Sigmoid colon (tissue), 7 donors: ENCODE results near the gene PACS1. TPM values are rescaled to one million over a fixed set of nuclear protein-coding genes. Genes with fewer than 3 reads are reported as not detected.

Experiments
- DNase-seq: peaks from one replicate; pipeline ENCODE4 v3.0.0-alpha.2; 2019
- H3K27ac ChIP-seq, 4 donors: fragments of 200-600 bp; sonication (generic); one replicate each; pipeline ENCODE4 v1.5.1; 2016 to 2019; ENCODE audit warnings: mild to moderate bottlenecking in 1 of 4
- H3K27me3 ChIP-seq, 3 donors: fragments of 200-600 bp; sonication (generic); one replicate each; pipeline ENCODE4 v1.5.1; 2019; ENCODE audit warnings: mild to moderate bottlenecking in 1 of 3
- H3K36me3 ChIP-seq, 4 donors: fragments of 200-600 bp; sonication (generic); one replicate each; pipeline ENCODE4 v1.5.1; 2016 to 2019
- H3K4me1 ChIP-seq, 4 donors: fragments of 200-600 bp; sonication (generic); one replicate each; pipeline ENCODE4 v1.5.1; 2017 to 2019
- H3K4me3 ChIP-seq, 4 donors: fragments of 200-600 bp; sonication (generic); one replicate each; pipeline ENCODE4 v1.5.1; 2017 to 2019; ENCODE audit warnings: mild to moderate bottlenecking in 2 of 4, moderate library complexity in 1 of 4
- H3K9me3 ChIP-seq, 4 donors: fragments of 200-600 bp in 3 of 4; sonication (generic) in 3 of 4; one replicate each; pipeline versions ENCODE4 v1.5.1 to v1.6.1; 2013 to 2019
- EP300 ChIP-seq, 4 donors: sonication (generic); formaldehyde crosslinking; IDR thresholded peaks; one replicate each; pipeline ENCODE4 v1.6.1; 2017; ENCODE audit warnings: antibody characterized with exemption in 4 of 4
- POLR2A ChIP-seq, 2 donors: fragments of 450-650 bp; IDR thresholded peaks; one replicate each; pipeline ENCODE4 v1.6.1; 2016; ENCODE audit warnings: antibody characterized with exemption in 2 of 2, mild to moderate bottlenecking in 2 of 2, moderate library complexity in 2 of 2
- POLR2AphosphoS5 ChIP-seq, 4 donors: sonication (generic); formaldehyde crosslinking; IDR thresholded peaks; one replicate each; pipeline ENCODE4 v1.6.1; 2017; ENCODE audit warnings: antibody characterized with exemption in 4 of 4
- WGBS, 2 donors: extraction: QIAGEN DNeasy Blood & Tissue Kit; methylation state at CpG; one replicate each; pipeline ENCODE4 v1.1.7; 2013; 5-methylcytosine and 5-hydroxymethylcytosine counted together
- intact Hi-C: fragments of 100-400 bp; cut with DNase I; formaldehyde crosslinking; loops from one replicate; pipeline ENCODE4 v1.15.1; 2023
- polyA plus RNA-seq, 3 donors: library from polyadenylated mRNA; stranded (reverse); fragments of 200-250 nt; gene quantifications; one replicate each; pipeline ENCODE4 v1.2.3, GENCODE V29; 2013
- total RNA-seq, 4 donors: library from RNA; depleted of rRNA; stranded (reverse); fragments of >200 nt; gene quantifications; one replicate each; pipeline ENCODE4 v1.1.0, GENCODE V29; 2016
- TF ChIP-seq, protein P1 (sequence below), 4 experiments: fragments of 450-650 bp in 3 of 4; fragments of 200-600 bp in 1 of 4; IDR thresholded peaks; one replicate each; pipeline ENCODE4 v1.5.1; 2016 to 2019; ENCODE audit warnings: antibody characterized with exemption in 4 of 4, mild to moderate bottlenecking in 3 of 4, moderate library complexity in 2 of 4
- donor health status: healthy with polysubstance abuse.
- donor health status: Bipolar disorder and iron deficiency.
- donor health status: healthy.

The PACS1 gene
- total and polyA plus RNA-seq, 7 donors, result 2.1 to 75.9 (median 22.8) TPM

DNA sequence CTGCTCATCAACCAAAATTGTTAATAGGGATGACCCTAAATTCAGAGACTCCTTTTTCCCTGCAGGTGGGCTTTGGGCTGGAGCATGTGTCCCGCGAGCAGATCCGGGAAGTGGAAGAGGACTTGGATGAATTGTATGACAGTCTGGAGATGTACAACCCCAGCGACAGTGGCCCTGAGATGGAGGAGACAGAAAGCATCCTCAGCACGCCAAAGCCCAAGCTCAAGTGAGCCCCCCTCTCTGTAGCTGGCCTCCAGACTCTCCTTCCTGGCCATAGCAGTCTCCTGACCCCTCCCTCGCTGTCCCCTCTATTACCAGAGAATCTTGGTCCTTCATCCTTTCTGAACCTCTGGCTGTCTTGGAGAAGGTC, 150.5 kb downstream of the PACS1 start:
- TF ChIP-seq, protein P1, sequence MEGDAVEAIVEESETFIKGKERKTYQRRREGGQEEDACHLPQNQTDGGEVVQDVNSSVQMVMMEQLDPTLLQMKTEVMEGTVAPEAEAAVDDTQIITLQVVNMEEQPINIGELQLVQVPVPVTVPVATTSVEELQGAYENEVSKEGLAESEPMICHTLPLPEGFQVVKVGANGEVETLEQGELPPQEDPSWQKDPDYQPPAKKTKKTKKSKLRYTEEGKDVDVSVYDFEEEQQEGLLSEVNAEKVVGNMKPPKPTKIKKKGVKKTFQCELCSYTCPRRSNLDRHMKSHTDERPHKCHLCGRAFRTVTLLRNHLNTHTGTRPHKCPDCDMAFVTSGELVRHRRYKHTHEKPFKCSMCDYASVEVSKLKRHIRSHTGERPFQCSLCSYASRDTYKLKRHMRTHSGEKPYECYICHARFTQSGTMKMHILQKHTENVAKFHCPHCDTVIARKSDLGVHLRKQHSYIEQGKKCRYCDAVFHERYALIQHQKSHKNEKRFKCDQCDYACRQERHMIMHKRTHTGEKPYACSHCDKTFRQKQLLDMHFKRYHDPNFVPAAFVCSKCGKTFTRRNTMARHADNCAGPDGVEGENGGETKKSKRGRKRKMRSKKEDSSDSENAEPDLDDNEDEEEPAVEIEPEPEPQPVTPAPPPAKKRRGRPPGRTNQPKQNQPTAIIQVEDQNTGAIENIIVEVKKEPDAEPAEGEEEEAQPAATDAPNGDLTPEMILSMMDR (IDR thresholded peaks at IDR 0.05), result no peak
- no peak for TF ChIP-seq POLR2AphosphoS5 (IDR thresholded peaks at IDR 0.05)
- TF ChIP-seq EP300 (IDR thresholded peaks at IDR 0.05), result no peak
- WGBS, 2 donors, result 94 to 96% methylated on average over 6 of the region's 6 CpGs
- Histone ChIP-seq H3K9me3 (no peaks in the 10 kb centered on the region), H3K27ac (no peak overlapping the region), H3K27me3 (no peaks in the 10 kb centered on the region), H3K4me3 (no peak overlapping the region), H3K36me3 (peaks cover 13 to 66% (median 36%) of the 10 kb centered on the region in 4 donors), H3K4me1 (no peaks in the 10 kb centered on the region)
- intact Hi-C loops, result no loop called here
- peak; percentile 44 for DNase-seq

DNA sequence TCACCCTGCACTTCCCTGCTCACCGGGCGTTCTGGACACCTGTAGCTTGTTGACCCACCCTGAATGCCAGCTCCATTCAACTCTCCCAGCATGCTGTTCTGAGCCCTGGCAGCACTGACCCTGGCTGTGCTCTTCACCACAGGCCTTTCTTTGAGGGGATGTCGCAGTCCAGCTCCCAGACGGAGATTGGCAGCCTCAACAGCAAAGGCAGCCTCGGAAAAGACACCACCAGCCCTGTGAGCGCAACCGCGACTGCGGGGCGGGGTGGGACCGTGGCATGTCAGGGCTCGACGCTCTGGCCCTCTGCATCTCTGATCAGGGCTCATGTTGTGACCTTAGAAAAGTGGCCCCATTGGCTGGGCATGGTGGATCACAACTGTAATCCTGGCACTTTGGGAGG, 150.9 kb downstream of the PACS1 start:
- H3K4me3 ChIP-seq, result no peak overlapping the region
- TF ChIP-seq EP300 (IDR thresholded peaks at IDR 0.05) (no peak), POLR2AphosphoS5 (IDR thresholded peaks at IDR 0.05) (no peak), POLR2A (IDR thresholded peaks at IDR 0.05) (no peak)
- TF ChIP-seq, protein P1 (IDR thresholded peaks at IDR 0.05), result no peak
- no peak overlapping the region for H3K27ac ChIP-seq
- no peaks in the 10 kb centered on the region for H3K9me3 ChIP-seq
- H3K36me3 ChIP-seq, result peaks cover 11 to 64% (median 33%) of the 10 kb centered on the region in 4 donors
- DNase-seq, result no peak
- 93 to 95% methylated on average over 13 of the region's 13 CpGs for WGBS, 2 donors
- no peaks in the 10 kb centered on the region for H3K27me3 ChIP-seq
- H3K4me1 ChIP-seq, result no peaks in the 10 kb centered on the region
- intact Hi-C loops, result no loop called here

DNA sequence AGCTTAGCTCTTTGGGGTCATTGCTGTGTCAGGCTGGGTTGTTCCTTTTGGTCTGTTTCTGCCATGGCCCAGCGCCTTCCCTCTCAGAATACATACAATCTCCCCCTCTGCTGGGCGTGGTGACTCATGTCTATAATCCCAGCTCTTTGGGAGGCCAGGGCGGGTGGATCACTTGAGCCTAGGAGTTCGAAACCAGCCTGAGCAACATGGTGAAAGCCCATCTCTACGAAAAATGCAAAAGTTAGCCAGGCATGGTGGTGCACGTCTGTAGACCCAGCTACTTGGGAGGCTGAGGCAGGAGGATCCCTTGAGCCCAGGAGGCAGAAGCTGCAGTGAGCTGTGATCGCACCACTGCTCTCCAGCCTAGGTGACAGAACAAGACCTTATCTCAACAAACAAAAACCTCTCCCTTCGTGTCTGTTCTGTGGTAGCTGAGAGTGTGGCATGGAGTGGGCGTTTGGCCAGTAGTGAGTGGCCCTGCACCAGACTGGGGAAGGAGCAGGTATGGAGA, 151.7 kb downstream of the PACS1 start:
- Histone ChIP-seq H3K4me3 (no peak overlapping the region), H3K36me3 (peaks cover 6 to 56% (median 27%) of the 10 kb centered on the region in 4 donors), H3K27me3 (no peaks in the 10 kb centered on the region), H3K4me1 (no peaks in the 10 kb centered on the region), H3K27ac (no peak overlapping the region), H3K9me3 (no peaks in the 10 kb centered on the region)
- peak; percentile 50 for DNase-seq
- intact Hi-C loops, result loop anchor here (1.0 kb wide), 1 partner anchor 61 kb away; no protein-coding TSS in a partner anchor
- 80 to 85% methylated on average over 9 of the region's 9 CpGs for WGBS, 2 donors
- TF ChIP-seq POLR2A (IDR thresholded peaks at IDR 0.05), result no peak
- TF ChIP-seq, protein P1 (IDR thresholded peaks at IDR 0.05), result no peak
- TF ChIP-seq EP300 (IDR thresholded peaks at IDR 0.05), result no peak
- no peak for TF ChIP-seq POLR2AphosphoS5 (IDR thresholded peaks at IDR 0.05)

GRCh38 chr11:66222358-66223149, 152.5 kb downstream of the PACS1 start:
- Histone ChIP-seq H3K9me3 (no peaks in the 10 kb centered on the region), H3K36me3 (peaks cover 5 to 51% (median 19%) of the 10 kb centered on the region in 4 donors), H3K27me3 (no peaks in the 10 kb centered on the region), H3K4me1 (no peaks in the 10 kb centered on the region), H3K27ac (peak overlapping the region in 1 of 4 donors; percentile 35), H3K4me3 (no peak overlapping the region)
- WGBS, 2 donors, result 25% methylated on average over 21 of the region's 21 CpGs
- TF ChIP-seq, protein P1 (IDR thresholded peaks at IDR 0.05), result peak; percentile 98 to 99 (median 99)
- TF ChIP-seq POLR2AphosphoS5 (IDR thresholded peaks at IDR 0.05) (peak in 1 of 4 donors; percentile 56), EP300 (IDR thresholded peaks at IDR 0.05) (no peak)
- intact Hi-C loops, result loop anchor here (1.0 kb wide), 1 partner anchor 60 kb away; no protein-coding TSS in a partner anchor
- peak; percentile 95 for DNase-seq
